Right lobe of liver (tissue), 4 donors: ENCODE results near the gene NADSYN1.

ENCODE experiments used
- CTCF ChIP-seq, 4 donors: fragments of 200-600 bp in 3 of 4; fragments of 450-650 bp in 1 of 4; IDR thresholded peaks; one replicate each; pipeline versions ENCODE4 v1.5.1 to v1.8.0; 2016 to 2022; ENCODE audit warnings: antibody characterized with exemption in 4 of 4, mild to moderate bottlenecking in 2 of 4
- POLR2A ChIP-seq: fragments of 450-650 bp; IDR thresholded peaks from one replicate; pipeline ENCODE4 v1.6.1; 2017; ENCODE audit warnings: antibody characterized with exemption, mild to moderate bottlenecking
- donor health status: DM: no; HTN: no; CAD: no.
- donor health status: DM: no; HTN: no; CAD: no.
- donor health status: DM: no; HTN: yes; CAD: no.

GRCh38 chr11:71505781-71506180 is 52.8 kb downstream of the NADSYN1 start:
- TF ChIP-seq CTCF (IDR thresholded peaks at IDR 0.05) (no peak), POLR2A (no peak)
